Glomerular visceral epithelial cell (primary cell): ENCODE data around the gene FIBIN.
"Not testable (repeated sequence)": the region's sequence is repeated elsewhere in the genome, so short reads cannot be mapped to it uniquely, and the experiment has no call there.

Source experiments
- DNase-seq: peaks from one replicate; pipeline ENCODE4 v3.0.0-alpha.2; 2016; ENCODE audit errors: extremely low spot score

FIBIN gene

GRCh38 chr11:26977209-26977608 lies 16.7 kb upstream of the FIBIN start:
- DNase-seq: not testable (repeated sequence)

GRCh38 chr11:26983645-26984044 lies 10.3 kb upstream of the FIBIN start:
- DNase-seq: no peak

- DNase-seq: no peak
Measured at GRCh38 chr11:26985470-26985869, 8.4 kb upstream of the FIBIN start.

- no peak for DNase-seq
Measured at GRCh38 chr11:26985943-26986342, 8.0 kb upstream of the FIBIN start.

GRCh38 chr11:26987272-26987671 lies 6.6 kb upstream of the FIBIN start:
- no peak for DNase-seq

- DNase-seq: no peak
Measured at GRCh38 chr11:26987731-26988130, 6.2 kb upstream of the FIBIN start.

- DNase-seq: no peak
Measured at GRCh38 chr11:26992031-26992541, 1.8 kb upstream of the FIBIN start.

- no peak for DNase-seq
Measured at GRCh38 chr11:26994631-26995095, 751 bp downstream of the FIBIN start.

GRCh38 chr11:26995701-26996460 lies 2.0 kb downstream of the FIBIN start:
- no peak for DNase-seq

GRCh38 chr11:26997378-26997777 lies 3.5 kb downstream of the FIBIN start:
- DNase-seq: no peak

GRCh38 chr11:27001136-27001730 lies 7.3 kb downstream of the FIBIN start:
- DNase-seq: not testable (repeated sequence)

GRCh38 chr11:27002431-27002830 lies 8.5 kb downstream of the FIBIN start:
- no peak for DNase-seq

- no peak for DNase-seq
Measured at GRCh38 chr11:27002838-27003237, 8.9 kb downstream of the FIBIN start.

- DNase-seq: no peak
Measured at GRCh38 chr11:27004103-27004502, 10.2 kb downstream of the FIBIN start.

GRCh38 chr11:27008811-27009535 lies 15.1 kb downstream of the FIBIN start:
- DNase-seq: no peak

- DNase-seq: no peak
Measured at GRCh38 chr11:27011560-27012233, 17.8 kb downstream of the FIBIN start.

GRCh38 chr11:27012234-27012921 lies 18.5 kb downstream of the FIBIN start:
- DNase-seq: no peak

- no peak for DNase-seq
Measured at GRCh38 chr11:27013781-27014361, 20.0 kb downstream of the FIBIN start.

GRCh38 chr11:27018902-27019529 lies 25.1 kb downstream of the FIBIN start:
- no peak for DNase-seq

- no peak for DNase-seq
Measured at GRCh38 chr11:27020751-27021150, 26.8 kb downstream of the FIBIN start.
